Measurements from ENCODE around the gene EXOC2.
A peak's percentile ranks its signal among the peaks of the same experiment; 100 is the strongest.

EXOC2 gene

DNA sequence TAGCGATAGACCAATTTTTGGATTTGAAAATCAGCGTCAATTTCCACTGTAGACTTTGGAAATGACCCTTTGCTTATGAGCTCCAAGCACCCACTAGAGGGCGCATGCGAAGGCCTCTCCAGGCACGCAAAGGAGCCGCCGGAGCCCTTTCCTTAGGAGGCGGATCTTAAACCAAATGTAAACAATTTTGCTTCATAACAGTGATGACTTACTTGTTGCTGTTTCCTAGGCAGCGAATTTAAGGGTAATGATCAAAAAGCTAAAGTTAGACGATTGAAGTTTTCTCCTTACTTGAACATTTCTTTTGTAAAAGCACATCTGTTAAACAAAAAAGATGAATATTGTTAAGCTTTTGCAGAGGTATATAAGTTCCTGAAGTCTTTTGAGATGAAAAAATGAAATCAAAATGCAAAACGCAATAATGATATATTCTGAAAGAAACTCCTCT, 29.2 kb upstream of the EXOC2 start:
- no peak for TF ChIP-seq TAF1 (IDR thresholded peaks at IDR 0.05; ENCODE audit: borderline replicate concordance, low read depth, low read length)
- TF ChIP-seq POLR2A (IDR thresholded peaks at IDR 0.05; ENCODE audit: low read depth, low read length), result no peak
- no peak for TF ChIP-seq POLR2AphosphoS5 (IDR thresholded peaks at IDR 0.05; ENCODE audit: low read depth, low read length)
- DNase-seq (ENCODE audit: insufficient read length), result peak; percentile 40
- FAIRE-seq, result peak; percentile 78

GRCh38 chr6:718345-718744, 25.4 kb upstream of the EXOC2 start:
- FAIRE-seq (no peak), DNase-seq (ENCODE audit: insufficient read length) (no peak)
- no peak for TF ChIP-seq POLR2AphosphoS5 (IDR thresholded peaks at IDR 0.05; ENCODE audit: low read depth, low read length)
- TF ChIP-seq TAF1 (IDR thresholded peaks at IDR 0.05; ENCODE audit: borderline replicate concordance, low read depth, low read length), result no peak
- TF ChIP-seq POLR2A (IDR thresholded peaks at IDR 0.05; ENCODE audit: low read depth, low read length), result no peak

DNA sequence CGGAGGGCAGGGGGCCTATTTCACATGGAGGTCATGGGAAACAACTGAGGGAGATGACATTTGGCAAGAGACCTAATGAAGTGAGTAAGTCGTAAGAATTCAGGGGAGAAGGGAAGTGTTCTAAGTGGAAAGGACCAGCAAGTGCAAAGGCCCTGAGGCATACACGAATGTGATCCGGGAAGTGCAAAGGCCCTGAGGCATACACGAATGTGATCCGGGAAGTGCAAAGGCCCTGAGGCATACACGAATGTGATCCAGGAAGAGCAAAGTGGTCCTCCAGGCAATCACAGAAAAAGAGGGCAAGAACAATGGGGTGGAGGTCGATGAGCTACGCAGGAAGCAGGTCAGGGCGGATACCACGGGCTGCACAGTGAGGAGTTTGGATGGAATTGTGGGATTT, 24.2 kb upstream of the EXOC2 start:
- FAIRE-seq (no peak), DNase-seq (ENCODE audit: insufficient read length) (no peak)
- TF ChIP-seq TAF1 (IDR thresholded peaks at IDR 0.05; ENCODE audit: borderline replicate concordance, low read depth, low read length) (no peak), POLR2AphosphoS5 (IDR thresholded peaks at IDR 0.05; ENCODE audit: low read depth, low read length) (no peak), POLR2A (IDR thresholded peaks at IDR 0.05; ENCODE audit: low read depth, low read length) (no peak)

DNA sequence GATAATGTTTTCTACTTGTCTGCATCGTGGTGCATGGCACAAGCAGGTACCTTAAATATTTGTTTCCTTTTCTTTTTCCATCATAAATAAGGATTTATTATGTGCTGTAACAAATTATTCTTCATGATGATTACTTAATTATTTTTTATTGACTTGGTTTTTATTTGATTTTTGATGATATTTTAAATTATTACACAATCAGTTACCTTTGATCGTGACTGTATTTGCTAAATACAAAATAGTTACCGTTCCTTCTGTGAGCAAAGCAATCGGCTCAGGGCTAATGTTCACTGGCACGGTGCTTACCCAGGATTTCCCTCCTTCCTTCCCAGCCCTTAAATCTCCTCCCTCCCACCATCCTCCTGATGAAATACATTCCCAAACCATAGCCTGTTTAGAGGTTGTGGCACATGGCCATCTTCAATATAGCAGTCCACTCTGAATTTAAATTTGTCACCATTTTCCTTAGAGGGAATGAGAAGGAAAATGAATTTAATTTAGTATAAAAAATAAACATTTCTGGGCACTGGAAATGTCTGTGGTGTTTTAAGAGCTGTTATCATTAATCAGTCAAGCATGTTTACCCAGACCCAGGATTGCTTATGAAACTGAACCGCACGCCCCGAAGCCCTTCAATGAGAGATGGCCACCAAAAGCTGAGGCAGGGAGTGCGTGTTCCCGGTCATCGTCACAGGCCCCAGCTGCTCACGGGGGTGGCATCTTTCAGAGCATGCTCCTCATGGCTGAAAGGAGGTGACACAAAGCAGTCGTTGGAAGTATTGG, 23.0 kb upstream of the EXOC2 start:
- FAIRE-seq (no peak), DNase-seq (ENCODE audit: insufficient read length) (no peak)
- TF ChIP-seq POLR2AphosphoS5 (IDR thresholded peaks at IDR 0.05; ENCODE audit: low read depth, low read length) (no peak), TAF1 (IDR thresholded peaks at IDR 0.05; ENCODE audit: borderline replicate concordance, low read depth, low read length) (no peak), POLR2A (IDR thresholded peaks at IDR 0.05; ENCODE audit: low read depth, low read length) (no peak)

GRCh38 chr6:714100-714499, 21.2 kb upstream of the EXOC2 start:
- TF ChIP-seq TAF1 (IDR thresholded peaks at IDR 0.05; ENCODE audit: borderline replicate concordance, low read depth, low read length) (no peak), POLR2A (IDR thresholded peaks at IDR 0.05; ENCODE audit: low read depth, low read length) (no peak), POLR2AphosphoS5 (IDR thresholded peaks at IDR 0.05; ENCODE audit: low read depth, low read length) (no peak)
- no peak for DNase-seq (ENCODE audit: insufficient read length)
- no peak for FAIRE-seq

DNA sequence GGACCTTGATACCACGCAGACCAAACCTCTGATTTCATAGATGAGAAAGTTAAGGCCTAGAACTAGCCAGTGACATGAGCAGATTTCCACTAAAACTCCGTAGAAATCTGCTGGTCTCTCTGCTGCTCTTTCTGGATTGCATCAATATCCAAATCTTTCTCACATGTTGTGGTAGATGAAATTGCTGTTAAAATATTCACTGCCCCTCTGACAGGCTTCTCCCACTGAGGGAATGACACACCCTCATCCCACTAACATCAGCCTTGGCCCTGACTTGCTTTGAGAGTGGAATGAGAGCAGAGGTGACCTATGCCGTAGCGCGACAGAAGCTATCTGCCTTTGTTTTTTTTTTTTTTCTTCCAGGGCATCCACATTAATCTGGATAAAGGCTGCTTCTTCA, 20.4 kb upstream of the EXOC2 start:
- TF ChIP-seq POLR2A (IDR thresholded peaks at IDR 0.05; ENCODE audit: low read depth, low read length) (no peak), POLR2AphosphoS5 (IDR thresholded peaks at IDR 0.05; ENCODE audit: low read depth, low read length) (no peak), TAF1 (IDR thresholded peaks at IDR 0.05; ENCODE audit: borderline replicate concordance, low read depth, low read length) (no peak)
- DNase-seq (ENCODE audit: insufficient read length) (no peak), FAIRE-seq (no peak)

DNA sequence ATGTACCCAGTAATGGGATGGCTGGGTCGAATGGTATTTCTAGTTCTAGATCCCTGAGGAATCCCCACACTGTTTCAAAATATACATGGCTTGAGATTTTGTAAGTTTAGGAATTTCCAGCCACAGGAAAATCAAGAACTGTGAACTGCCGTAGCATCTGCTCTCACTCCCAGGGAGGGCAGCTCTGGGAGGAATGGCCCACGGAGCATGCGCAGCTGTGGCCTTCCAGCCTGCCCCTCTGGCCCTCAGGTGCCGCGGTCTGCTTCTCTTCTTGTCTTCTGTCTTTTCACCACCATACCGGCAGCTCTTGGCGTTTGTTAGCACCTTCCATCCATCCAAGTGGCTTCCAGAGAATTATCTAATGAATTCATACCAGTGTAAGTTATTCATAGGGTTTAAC, 19.9 kb upstream of the EXOC2 start:
- no peak for DNase-seq (ENCODE audit: insufficient read length)
- TF ChIP-seq POLR2A (IDR thresholded peaks at IDR 0.05; ENCODE audit: low read depth, low read length) (no peak), POLR2AphosphoS5 (IDR thresholded peaks at IDR 0.05; ENCODE audit: low read depth, low read length) (no peak), TAF1 (IDR thresholded peaks at IDR 0.05; ENCODE audit: borderline replicate concordance, low read depth, low read length) (no peak)
- no peak for FAIRE-seq

GRCh38 chr6:711925-712324, 19.0 kb upstream of the EXOC2 start:
- TF ChIP-seq TAF1 (IDR thresholded peaks at IDR 0.05; ENCODE audit: borderline replicate concordance, low read depth, low read length) (no peak), POLR2A (IDR thresholded peaks at IDR 0.05; ENCODE audit: low read depth, low read length) (no peak), POLR2AphosphoS5 (IDR thresholded peaks at IDR 0.05; ENCODE audit: low read depth, low read length) (no peak)
- FAIRE-seq, result no peak
- DNase-seq (ENCODE audit: insufficient read length), result no peak

- peak; percentile 52 for DNase-seq (ENCODE audit: insufficient read length)
- TF ChIP-seq POLR2AphosphoS5 (IDR thresholded peaks at IDR 0.05; ENCODE audit: low read depth, low read length) (peak; percentile 56; the same call in 1 of the 2 replicates), TAF1 (IDR thresholded peaks at IDR 0.05; ENCODE audit: borderline replicate concordance, low read depth, low read length) (no peak; the same call in 1 of the 2 replicates), POLR2A (IDR thresholded peaks at IDR 0.05; ENCODE audit: low read depth, low read length) (peak; percentile 67; the same call in 1 of the 2 replicates)
- peak; percentile 96 for FAIRE-seq
Observed at GRCh38 chr6:710601-711571, 17.9 kb upstream of the EXOC2 start.

- no peak for TF ChIP-seq TAF1 (IDR thresholded peaks at IDR 0.05; ENCODE audit: borderline replicate concordance, low read depth, low read length)
- TF ChIP-seq POLR2A (IDR thresholded peaks at IDR 0.05; ENCODE audit: low read depth, low read length), result no peak
- no peak for TF ChIP-seq POLR2AphosphoS5 (IDR thresholded peaks at IDR 0.05; ENCODE audit: low read depth, low read length)
Observed at GRCh38 chr6:709471-710056, 16.6 kb upstream of the EXOC2 start.

DNA sequence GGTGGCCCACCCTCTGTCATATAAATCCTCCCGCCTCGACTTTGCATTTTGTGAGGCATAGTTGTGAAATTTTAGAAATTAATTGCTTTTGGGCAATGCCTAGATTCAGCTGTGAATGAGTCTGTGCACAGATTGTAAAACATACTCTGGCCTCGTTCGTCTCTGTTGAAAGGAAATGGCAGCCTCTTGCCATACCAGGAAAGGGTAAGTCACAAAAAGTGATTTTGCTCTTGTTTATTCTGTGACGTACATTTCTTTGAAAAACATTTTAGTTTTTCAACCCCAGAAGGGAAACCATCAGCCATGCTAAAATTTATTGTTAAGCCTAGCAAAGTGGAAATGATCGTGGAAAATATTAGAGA, 15.3 kb upstream of the EXOC2 start:
- FAIRE-seq (no peak), DNase-seq (ENCODE audit: insufficient read length) (no peak)
- TF ChIP-seq POLR2AphosphoS5 (IDR thresholded peaks at IDR 0.05; ENCODE audit: low read depth, low read length), result no peak
- no peak for TF ChIP-seq TAF1 (IDR thresholded peaks at IDR 0.05; ENCODE audit: borderline replicate concordance, low read depth, low read length)
- no peak for TF ChIP-seq POLR2A (IDR thresholded peaks at IDR 0.05; ENCODE audit: low read depth, low read length)

More at GRCh38 chr6:709471-710056, 16.6 kb upstream of the EXOC2 start:
- no peak for DNase-seq (ENCODE audit: insufficient read length)
- no peak for FAIRE-seq

All from GM12892 (cell line).